Measurements from ENCODE around the gene FAM174A.

GRCh38 chr5:100539519-100539918 is 4.3 kb downstream of the FAM174A start:
- TF ChIP-seq, protein P1, sequence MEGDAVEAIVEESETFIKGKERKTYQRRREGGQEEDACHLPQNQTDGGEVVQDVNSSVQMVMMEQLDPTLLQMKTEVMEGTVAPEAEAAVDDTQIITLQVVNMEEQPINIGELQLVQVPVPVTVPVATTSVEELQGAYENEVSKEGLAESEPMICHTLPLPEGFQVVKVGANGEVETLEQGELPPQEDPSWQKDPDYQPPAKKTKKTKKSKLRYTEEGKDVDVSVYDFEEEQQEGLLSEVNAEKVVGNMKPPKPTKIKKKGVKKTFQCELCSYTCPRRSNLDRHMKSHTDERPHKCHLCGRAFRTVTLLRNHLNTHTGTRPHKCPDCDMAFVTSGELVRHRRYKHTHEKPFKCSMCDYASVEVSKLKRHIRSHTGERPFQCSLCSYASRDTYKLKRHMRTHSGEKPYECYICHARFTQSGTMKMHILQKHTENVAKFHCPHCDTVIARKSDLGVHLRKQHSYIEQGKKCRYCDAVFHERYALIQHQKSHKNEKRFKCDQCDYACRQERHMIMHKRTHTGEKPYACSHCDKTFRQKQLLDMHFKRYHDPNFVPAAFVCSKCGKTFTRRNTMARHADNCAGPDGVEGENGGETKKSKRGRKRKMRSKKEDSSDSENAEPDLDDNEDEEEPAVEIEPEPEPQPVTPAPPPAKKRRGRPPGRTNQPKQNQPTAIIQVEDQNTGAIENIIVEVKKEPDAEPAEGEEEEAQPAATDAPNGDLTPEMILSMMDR (IDR thresholded peaks at IDR 0.05) = no peak
- TF ChIP-seq EP300 (IDR thresholded peaks at IDR 0.05) = no peak
- no peak for TF ChIP-seq POLR2A (IDR thresholded peaks at IDR 0.05; ENCODE audit: low read depth)
- TF ChIP-seq POLR2AphosphoS5 (IDR thresholded peaks at IDR 0.05) = no peak
